Measurements from ENCODE around the gene KDM2A.
A peak's percentile ranks its signal among the peaks of the same experiment; 100 is the strongest.
"Not testable (repeated sequence)": the region's sequence is repeated elsewhere in the genome, so short reads cannot be mapped to it uniquely, and the experiment has no call there.

The KDM2A gene

DNA sequence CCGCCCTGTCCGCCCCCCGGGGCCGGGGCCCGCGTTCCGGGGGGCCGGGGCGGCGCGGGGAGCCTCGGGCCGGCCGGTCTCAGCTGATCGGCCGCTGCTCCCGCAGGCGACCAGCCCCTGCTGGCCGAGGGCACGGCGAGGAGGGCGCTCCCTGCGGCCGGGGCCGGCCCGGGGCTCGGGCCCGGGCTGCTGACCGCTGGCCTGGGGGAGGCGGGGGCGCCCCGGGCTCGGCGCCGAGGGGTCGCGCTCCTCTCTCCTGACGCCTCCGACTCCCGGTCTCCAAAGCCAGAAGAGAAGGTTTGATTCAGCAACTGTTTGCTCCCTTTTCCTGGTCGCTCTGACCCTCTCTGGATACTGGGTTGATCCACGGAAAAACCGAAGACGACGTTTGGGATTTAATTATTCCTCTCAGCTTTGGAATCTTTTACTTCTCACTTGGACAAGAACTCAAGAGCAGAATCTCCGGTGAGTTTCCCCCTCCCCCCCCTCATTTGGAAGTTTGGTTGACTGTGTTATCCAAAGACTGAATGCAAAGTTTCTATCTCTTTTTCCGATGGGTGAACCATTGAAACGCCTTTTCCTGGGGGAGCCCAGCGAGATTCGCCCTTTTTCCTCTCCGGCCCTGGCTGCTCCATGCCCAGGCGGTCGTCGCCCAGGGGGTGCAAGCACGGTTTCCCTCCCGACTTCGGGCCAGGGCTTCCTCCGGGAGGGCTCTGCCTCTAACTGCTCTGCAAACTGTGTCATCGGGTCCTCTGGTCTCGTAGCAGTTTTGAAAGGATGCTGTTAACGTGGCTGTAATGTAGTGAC is 725 bp downstream of the KDM2A start:
- Histone ChIP-seq H3K4me1 (no peaks in the 10 kb centered on the region), H3K4me3 (ENCODE audit: low read depth, low read length) (peak overlapping the region; percentile 73), H3K27ac (peak overlapping the region; percentile 77), H3K36me3 (ENCODE audit: control insufficient read depth, insufficient read depth, low read length) (no peaks in the 10 kb centered on the region), H3K4me2 (ENCODE audit: low read length) (peak overlapping the region; percentile 79), H2AFZ (peak overlapping the region; percentile 35), H3K79me2 (peaks cover 13% of the 10 kb centered on the region), H3K9ac (no peak overlapping the region), H3K9me3 (ENCODE audit: control insufficient read depth, low read length) (no peaks in the 10 kb centered on the region), H3K27me3 (ENCODE audit: control insufficient read depth, insufficient read depth, low read length) (no peaks in the 10 kb centered on the region)
- TF ChIP-seq, protein P1, sequence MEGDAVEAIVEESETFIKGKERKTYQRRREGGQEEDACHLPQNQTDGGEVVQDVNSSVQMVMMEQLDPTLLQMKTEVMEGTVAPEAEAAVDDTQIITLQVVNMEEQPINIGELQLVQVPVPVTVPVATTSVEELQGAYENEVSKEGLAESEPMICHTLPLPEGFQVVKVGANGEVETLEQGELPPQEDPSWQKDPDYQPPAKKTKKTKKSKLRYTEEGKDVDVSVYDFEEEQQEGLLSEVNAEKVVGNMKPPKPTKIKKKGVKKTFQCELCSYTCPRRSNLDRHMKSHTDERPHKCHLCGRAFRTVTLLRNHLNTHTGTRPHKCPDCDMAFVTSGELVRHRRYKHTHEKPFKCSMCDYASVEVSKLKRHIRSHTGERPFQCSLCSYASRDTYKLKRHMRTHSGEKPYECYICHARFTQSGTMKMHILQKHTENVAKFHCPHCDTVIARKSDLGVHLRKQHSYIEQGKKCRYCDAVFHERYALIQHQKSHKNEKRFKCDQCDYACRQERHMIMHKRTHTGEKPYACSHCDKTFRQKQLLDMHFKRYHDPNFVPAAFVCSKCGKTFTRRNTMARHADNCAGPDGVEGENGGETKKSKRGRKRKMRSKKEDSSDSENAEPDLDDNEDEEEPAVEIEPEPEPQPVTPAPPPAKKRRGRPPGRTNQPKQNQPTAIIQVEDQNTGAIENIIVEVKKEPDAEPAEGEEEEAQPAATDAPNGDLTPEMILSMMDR (IDR thresholded peaks at IDR 0.05): no peak

DNA sequence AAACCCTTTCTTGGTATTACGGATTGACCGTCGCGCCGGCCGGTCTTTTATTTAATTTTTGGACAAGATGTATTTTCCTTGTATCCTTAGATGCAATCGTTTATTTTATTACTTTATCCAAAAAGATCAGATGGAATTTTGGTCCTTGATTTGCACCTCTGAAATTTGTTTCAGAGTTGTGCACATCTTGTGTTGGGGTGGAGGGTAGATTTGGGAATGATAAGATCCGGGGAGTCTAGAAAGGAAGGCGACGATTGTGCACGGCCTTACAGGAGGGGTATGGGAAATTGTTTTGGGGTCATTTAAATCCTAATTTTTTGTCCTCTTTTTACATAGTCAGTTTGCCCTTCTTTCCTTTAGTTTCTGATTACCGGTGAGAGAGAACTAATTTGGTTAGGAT is 1.4 kb downstream of the KDM2A start:
- Histone ChIP-seq H2AFZ (no peak overlapping the region), H3K79me2 (peaks cover 19% of the 10 kb centered on the region), H3K9me3 (ENCODE audit: control insufficient read depth, low read length) (no peaks in the 10 kb centered on the region), H3K36me3 (ENCODE audit: control insufficient read depth, insufficient read depth, low read length) (no peaks in the 10 kb centered on the region), H3K27me3 (ENCODE audit: control insufficient read depth, insufficient read depth, low read length) (no peaks in the 10 kb centered on the region), H3K9ac (no peak overlapping the region), H3K27ac (peak overlapping the region; percentile 11), H3K4me3 (ENCODE audit: low read depth, low read length) (peak overlapping the region; percentile 73), H3K4me1 (no peaks in the 10 kb centered on the region), H3K4me2 (ENCODE audit: low read length) (peak overlapping the region; percentile 79)
- TF ChIP-seq, protein P1 (IDR thresholded peaks at IDR 0.05): no peak

DNA sequence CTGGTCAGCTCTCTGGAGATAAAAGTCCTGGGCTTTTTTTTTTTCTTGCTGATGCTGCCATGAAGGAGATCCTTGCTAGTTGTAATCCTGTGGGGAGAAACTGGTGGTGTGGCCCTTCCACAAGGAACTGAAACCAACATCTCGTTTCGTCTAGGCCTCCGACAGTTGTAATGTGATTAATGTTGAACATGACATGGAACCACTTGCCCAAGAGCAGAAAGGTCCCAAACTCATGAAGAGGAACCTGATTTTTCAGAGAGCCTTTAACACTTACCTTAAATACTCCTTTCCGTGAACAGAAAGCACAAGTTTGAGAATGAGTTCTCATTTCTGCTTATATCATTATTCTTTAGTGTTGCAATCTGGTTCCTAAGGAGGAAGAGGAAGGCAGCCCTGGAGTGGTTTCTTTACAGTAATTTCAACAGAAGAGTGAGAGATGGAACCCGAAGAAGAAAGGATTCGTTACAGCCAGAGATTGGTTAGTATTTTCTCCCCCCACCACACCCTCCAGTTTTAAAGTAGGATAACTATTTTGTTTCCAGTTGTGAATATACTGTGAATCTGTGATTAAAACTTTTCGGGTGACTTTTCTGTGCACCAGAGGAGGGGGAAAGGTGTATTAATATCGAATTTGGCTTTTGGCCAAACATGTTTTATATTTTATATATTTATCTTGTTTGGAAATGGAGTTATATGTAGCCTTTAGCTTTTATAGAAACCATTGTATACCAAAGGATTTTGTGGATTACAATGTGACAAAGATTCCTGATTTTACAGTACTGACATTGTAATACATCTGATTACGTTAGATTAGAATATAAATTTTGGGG is 2.0 kb downstream of the KDM2A start:
- Histone ChIP-seq H3K27me3 (ENCODE audit: control insufficient read depth, insufficient read depth, low read length) (no peaks in the 10 kb centered on the region), H3K36me3 (ENCODE audit: control insufficient read depth, insufficient read depth, low read length) (no peaks in the 10 kb centered on the region), H3K79me2 (peaks cover 19% of the 10 kb centered on the region), H3K4me3 (ENCODE audit: low read depth, low read length) (peak overlapping the region; percentile 73), H3K9ac (no peak overlapping the region), H2AFZ (no peak overlapping the region), H3K27ac (peak overlapping the region; percentile 0), H3K9me3 (ENCODE audit: control insufficient read depth, low read length) (no peaks in the 10 kb centered on the region), H3K4me2 (ENCODE audit: low read length) (peak overlapping the region; percentile 79), H3K4me1 (no peaks in the 10 kb centered on the region)
- TF ChIP-seq, protein P1 (IDR thresholded peaks at IDR 0.05): no peak

DNA sequence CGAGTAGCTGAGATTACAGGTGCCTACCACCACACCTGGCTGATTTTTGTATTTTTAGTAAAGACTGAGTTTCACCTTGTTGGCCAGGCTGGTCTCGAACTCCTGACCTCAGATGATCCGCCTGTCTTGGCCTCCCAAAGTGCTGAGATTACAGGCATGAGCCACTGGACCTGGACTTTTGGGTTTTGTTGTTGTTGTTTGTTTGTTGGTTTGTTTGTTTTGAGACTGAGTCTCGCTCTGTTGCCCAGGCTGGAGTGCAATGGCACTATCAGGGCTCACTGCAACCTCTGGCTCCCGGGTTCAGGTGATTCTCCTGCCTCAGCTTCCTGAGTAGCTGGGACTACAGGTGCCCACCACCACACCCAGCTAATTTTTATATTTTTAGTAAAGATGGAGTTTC is 4.7 kb downstream of the KDM2A start:
- H2AFZ ChIP-seq; H3K36me3 ChIP-seq (ENCODE audit: control insufficient read depth, insufficient read depth, low read length); H3K27me3 ChIP-seq (ENCODE audit: control insufficient read depth, insufficient read depth, low read length); H3K4me3 ChIP-seq (ENCODE audit: low read depth, low read length); H3K9me3 ChIP-seq (ENCODE audit: control insufficient read depth, low read length); H3K9ac ChIP-seq; H3K4me1 ChIP-seq; H3K27ac ChIP-seq; H3K4me2 ChIP-seq (ENCODE audit: low read length): not testable (repeated sequence)
- peaks cover 23% of the 10 kb centered on the region for H3K79me2 ChIP-seq

DNA sequence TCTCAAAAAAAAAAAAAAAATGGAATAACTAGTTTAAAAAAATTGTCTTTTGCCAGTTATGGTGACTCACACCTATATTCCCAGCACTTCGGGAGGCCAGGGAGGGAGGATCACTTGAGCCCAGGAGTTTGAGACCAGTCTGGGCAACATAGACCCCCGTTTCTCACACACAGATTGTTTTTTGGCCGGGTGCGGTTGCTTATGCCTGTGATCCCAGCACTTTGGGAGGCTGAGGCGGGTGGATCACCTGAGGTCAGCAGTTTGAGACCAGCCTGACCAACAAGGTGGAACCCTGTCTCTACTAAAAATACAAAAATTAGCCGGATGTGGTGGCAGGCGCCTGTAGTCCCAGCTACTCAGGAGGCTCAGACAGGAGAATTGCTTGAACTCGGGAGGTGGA is 7.2 kb downstream of the KDM2A start:
- not testable (repeated sequence) for H3K36me3 ChIP-seq (ENCODE audit: control insufficient read depth, insufficient read depth, low read length); H2AFZ ChIP-seq; H3K4me1 ChIP-seq; H3K4me3 ChIP-seq (ENCODE audit: low read depth, low read length); H3K9me3 ChIP-seq (ENCODE audit: control insufficient read depth, low read length); H3K27me3 ChIP-seq (ENCODE audit: control insufficient read depth, insufficient read depth, low read length); H3K27ac ChIP-seq; H3K9ac ChIP-seq; H3K4me2 ChIP-seq (ENCODE audit: low read length)
- peaks cover 29% of the 10 kb centered on the region for H3K79me2 ChIP-seq
